SK-N-SH (cell line): ENCODE measurements around the gene CLEC4M.

Experiments
- EP300 ChIP-seq, 2 experiments: IDR thresholded peaks; 2 replicates each; pipeline versions ENCODE4 v1.4.0 to v1.6.1; 2012; ENCODE audit warnings: borderline replicate concordance in 1 of 2, low read depth in 1 of 2, low read length in 1 of 2
- NRF1 ChIP-seq: IDR thresholded peaks from 2 replicates; pipeline ENCODE4 v1.6.1; 2012; ENCODE audit warnings: low read depth, mild to moderate bottlenecking, low read length
- SIN3A ChIP-seq: IDR thresholded peaks from 2 replicates; pipeline ENCODE4 v1.6.1; 2012; ENCODE audit warnings: low read depth, mild to moderate bottlenecking, low read length, moderate library complexity, borderline replicate concordance
- SMC3 ChIP-seq: IDR thresholded peaks from 2 replicates; pipeline ENCODE4 v1.6.1; 2012; ENCODE audit warnings: low read depth, low read length, improper control_type of control experiment
- TCF12 ChIP-seq: IDR thresholded peaks from 2 replicates; pipeline ENCODE4 v1.4.0; 2012
- TF ChIP-seq, protein P1 (sequence below): IDR thresholded peaks from 2 replicates; pipeline ENCODE4 v1.6.1; 2012; ENCODE audit warnings: mild to moderate bottlenecking, low read depth, low read length, moderate library complexity
- TF ChIP-seq, protein P2 (sequence below): fragments of 200-600 bp; sonication (generic); IDR thresholded peaks from 2 replicates; pipeline ENCODE4 v1.6.1; 2017; ENCODE audit warnings: antibody characterized with exemption, mild to moderate bottlenecking, moderate library complexity
- TF ChIP-seq, protein P3 (sequence below): fragments of 150-350 bp; IDR thresholded peaks from 2 replicates; pipeline ENCODE4 v1.6.1; 2017; ENCODE audit warnings: antibody characterized with exemption, low read length, low read depth, borderline replicate concordance

DNA sequence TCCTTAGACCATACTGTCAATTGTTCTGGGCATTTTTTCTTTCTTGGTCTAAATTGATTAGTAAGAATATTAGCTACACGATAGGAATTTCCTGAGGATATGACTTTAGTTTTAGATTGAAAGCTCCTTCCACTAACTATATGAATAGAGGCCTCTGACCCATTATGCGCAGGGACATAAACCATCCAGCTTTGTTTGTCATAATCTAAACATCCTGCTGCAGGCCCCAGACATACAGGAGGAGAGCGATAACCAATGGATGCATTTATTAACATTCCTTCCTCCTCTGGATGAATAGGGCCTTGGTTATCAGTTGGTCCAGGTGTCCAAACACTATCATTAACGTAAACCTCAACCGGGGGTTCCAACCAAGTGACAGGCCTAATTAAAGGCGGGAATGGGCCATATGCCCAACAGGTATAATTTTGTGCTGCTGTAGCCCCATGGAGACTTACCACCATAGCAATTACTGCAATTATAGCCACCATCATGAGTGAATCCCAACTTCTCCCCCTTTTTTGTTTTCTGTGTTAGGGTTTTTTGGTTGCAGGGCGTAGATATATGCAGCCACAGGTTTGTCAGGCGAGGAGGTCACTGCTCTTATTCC lies 32.6 kb downstream of the CLEC4M start:
- TF ChIP-seq SIN3A (no peak), SMC3 (no peak), TCF12 (no peak), NRF1 (no peak), EP300 (IDR thresholded peaks at IDR 0.05; ENCODE audit: borderline replicate concordance in 1 of 2, low read depth in 1 of 2, low read length in 1 of 2) (no peak)
- TF ChIP-seq, protein P1, sequence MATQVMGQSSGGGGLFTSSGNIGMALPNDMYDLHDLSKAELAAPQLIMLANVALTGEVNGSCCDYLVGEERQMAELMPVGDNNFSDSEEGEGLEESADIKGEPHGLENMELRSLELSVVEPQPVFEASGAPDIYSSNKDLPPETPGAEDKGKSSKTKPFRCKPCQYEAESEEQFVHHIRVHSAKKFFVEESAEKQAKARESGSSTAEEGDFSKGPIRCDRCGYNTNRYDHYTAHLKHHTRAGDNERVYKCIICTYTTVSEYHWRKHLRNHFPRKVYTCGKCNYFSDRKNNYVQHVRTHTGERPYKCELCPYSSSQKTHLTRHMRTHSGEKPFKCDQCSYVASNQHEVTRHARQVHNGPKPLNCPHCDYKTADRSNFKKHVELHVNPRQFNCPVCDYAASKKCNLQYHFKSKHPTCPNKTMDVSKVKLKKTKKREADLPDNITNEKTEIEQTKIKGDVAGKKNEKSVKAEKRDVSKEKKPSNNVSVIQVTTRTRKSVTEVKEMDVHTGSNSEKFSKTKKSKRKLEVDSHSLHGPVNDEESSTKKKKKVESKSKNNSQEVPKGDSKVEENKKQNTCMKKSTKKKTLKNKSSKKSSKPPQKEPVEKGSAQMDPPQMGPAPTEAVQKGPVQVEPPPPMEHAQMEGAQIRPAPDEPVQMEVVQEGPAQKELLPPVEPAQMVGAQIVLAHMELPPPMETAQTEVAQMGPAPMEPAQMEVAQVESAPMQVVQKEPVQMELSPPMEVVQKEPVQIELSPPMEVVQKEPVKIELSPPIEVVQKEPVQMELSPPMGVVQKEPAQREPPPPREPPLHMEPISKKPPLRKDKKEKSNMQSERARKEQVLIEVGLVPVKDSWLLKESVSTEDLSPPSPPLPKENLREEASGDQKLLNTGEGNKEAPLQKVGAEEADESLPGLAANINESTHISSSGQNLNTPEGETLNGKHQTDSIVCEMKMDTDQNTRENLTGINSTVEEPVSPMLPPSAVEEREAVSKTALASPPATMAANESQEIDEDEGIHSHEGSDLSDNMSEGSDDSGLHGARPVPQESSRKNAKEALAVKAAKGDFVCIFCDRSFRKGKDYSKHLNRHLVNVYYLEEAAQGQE: no peak
- TF ChIP-seq, protein P2, sequence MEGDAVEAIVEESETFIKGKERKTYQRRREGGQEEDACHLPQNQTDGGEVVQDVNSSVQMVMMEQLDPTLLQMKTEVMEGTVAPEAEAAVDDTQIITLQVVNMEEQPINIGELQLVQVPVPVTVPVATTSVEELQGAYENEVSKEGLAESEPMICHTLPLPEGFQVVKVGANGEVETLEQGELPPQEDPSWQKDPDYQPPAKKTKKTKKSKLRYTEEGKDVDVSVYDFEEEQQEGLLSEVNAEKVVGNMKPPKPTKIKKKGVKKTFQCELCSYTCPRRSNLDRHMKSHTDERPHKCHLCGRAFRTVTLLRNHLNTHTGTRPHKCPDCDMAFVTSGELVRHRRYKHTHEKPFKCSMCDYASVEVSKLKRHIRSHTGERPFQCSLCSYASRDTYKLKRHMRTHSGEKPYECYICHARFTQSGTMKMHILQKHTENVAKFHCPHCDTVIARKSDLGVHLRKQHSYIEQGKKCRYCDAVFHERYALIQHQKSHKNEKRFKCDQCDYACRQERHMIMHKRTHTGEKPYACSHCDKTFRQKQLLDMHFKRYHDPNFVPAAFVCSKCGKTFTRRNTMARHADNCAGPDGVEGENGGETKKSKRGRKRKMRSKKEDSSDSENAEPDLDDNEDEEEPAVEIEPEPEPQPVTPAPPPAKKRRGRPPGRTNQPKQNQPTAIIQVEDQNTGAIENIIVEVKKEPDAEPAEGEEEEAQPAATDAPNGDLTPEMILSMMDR: no peak
- TF ChIP-seq, protein P3, sequence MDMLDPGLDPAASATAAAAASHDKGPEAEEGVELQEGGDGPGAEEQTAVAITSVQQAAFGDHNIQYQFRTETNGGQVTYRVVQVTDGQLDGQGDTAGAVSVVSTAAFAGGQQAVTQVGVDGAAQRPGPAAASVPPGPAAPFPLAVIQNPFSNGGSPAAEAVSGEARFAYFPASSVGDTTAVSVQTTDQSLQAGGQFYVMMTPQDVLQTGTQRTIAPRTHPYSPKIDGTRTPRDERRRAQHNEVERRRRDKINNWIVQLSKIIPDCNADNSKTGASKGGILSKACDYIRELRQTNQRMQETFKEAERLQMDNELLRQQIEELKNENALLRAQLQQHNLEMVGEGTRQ: no peak
